WI38 (cell line): Measurements from ENCODE around the gene RBMS3.

Experiments used
- H3K4me3 ChIP-seq: 2 replicates; pipeline ENCODE4 v1.5.1; 2011; ENCODE audit warnings: low read depth, mild to moderate bottlenecking, control low read depth, low read length
- TF ChIP-seq, protein P1 (sequence below): IDR thresholded peaks from 2 replicates; pipeline ENCODE4 v1.5.1; 2012; ENCODE audit warnings: low read depth, mild to moderate bottlenecking, control low read depth, low read length

Gene RBMS3

DNA sequence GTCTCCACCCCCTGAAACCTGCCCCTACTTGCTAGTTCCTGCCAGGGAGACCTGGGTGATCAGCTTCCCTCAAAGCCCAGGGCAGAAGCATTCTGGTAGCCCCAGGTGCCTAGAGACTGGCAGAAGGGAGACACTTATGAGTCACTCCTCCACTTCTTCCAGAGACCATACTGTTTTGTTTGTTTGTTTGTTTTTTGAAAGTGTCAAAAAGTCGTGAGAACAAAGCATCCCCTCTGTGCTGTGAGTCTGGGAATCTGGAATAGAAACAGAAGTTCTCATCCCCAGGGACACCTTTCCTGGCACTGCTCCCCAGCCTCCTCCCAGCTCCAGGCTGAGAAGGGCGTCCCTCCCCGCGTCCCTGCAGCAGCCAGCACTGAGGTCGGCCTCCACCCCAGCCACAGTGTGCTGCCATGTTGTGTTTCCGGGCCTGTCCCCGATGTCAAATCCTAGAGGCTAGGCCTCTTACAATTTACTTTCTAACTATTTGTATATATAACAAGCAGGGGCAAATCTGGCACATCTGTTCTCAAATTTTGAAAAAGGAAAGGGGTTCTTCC lies 573.0 kb downstream of the RBMS3 start:
- TF ChIP-seq, protein P1, sequence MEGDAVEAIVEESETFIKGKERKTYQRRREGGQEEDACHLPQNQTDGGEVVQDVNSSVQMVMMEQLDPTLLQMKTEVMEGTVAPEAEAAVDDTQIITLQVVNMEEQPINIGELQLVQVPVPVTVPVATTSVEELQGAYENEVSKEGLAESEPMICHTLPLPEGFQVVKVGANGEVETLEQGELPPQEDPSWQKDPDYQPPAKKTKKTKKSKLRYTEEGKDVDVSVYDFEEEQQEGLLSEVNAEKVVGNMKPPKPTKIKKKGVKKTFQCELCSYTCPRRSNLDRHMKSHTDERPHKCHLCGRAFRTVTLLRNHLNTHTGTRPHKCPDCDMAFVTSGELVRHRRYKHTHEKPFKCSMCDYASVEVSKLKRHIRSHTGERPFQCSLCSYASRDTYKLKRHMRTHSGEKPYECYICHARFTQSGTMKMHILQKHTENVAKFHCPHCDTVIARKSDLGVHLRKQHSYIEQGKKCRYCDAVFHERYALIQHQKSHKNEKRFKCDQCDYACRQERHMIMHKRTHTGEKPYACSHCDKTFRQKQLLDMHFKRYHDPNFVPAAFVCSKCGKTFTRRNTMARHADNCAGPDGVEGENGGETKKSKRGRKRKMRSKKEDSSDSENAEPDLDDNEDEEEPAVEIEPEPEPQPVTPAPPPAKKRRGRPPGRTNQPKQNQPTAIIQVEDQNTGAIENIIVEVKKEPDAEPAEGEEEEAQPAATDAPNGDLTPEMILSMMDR = no peak
- no peak overlapping the region for H3K4me3 ChIP-seq

DNA sequence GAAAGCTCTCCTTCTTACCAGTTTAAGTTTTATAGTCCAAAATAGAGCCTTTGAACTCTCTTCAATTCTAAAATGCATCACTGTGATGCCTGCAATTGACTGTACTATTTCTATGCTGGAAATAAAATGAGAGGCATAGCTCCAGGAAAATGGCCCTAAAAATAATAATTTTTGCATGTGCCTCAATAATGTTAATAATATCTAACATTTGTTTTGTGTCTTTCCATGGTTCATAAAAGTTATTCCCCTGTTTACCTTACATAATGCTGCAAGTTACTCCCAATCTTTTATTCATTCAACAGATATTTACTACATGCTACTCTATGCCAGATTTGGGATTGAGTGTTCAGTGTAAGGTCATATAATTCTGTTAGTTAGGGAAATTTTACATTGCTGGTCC lies 574.0 kb downstream of the RBMS3 start:
- no peak overlapping the region for H3K4me3 ChIP-seq
- TF ChIP-seq, protein P1 = no peak

DNA sequence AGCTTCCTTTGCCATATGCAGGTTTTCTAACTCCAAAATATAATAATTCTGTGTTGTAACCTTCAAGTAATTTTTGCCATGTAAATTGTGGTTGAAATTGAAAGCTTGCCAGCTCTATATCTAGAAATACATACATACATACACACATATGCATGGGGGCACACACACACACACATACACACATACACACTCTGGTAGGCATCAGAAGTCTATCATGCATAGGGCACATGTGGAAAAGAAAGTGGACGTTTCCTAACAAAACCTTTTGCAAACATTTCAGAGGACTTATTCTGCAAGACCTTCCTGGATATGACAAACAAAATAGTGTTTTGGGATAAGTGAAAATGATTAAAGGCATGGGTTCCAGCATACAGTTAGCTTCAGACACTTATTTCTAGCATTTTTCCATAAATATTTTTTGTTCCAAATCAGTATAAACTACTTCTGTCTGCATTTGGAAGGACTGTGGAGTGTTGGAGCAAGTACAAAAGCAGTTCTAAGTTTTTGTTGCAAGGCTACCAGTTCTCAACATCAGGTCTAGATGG lies 578.9 kb downstream of the RBMS3 start:
- no peak overlapping the region for H3K4me3 ChIP-seq
- TF ChIP-seq, protein P1 = no peak

DNA sequence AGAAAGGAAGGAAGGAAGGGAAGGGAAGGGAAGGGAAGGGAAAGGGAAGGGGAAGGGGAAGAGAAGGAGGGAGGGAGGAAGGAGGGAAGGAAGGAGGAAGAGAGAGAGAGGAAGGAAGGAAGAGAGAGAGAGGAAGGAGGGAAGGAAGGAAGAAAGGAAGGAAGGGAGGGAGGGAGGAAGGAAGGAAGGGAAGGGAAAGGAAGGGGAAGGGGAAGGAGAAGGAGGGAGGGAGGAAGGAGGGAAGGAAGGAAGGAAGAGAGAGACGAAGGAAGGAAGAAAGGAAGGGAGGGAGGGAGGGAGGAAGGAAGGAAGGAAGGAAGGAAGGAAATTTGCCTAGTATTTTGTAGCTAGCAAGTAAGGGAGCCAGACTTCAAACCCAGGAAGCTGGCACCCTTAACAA lies 583.9 kb downstream of the RBMS3 start:
- H3K4me3 ChIP-seq = no peak overlapping the region
- TF ChIP-seq, protein P1 = no peak

DNA sequence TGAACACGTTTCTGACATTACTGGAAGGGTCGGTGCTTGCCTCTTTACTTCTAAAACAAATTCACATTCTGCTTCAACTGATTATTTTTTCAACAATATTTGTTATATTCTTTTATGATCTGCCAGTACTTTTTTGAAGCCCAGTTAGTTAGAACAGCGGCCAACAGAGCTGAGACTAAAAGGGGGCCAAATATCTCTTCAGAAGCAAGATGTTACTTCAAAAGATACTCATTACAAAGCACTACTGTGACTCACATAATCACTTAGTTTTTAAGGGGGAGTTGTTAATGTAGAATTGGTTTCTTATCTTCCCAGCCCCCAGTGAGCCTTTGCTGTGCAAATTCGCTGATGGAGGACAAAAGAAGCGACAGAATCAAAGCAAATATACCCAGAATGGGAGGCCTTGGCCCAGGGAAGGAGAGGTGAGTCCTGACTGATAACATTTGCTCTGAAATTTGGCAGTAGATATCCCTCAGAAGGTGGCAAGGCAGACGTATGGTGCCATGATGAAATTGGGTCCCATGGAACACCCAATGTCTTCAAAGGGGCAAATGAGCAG lies 587.8 kb downstream of the RBMS3 start:
- no peak overlapping the region for H3K4me3 ChIP-seq
- TF ChIP-seq, protein P1 = no peak

DNA sequence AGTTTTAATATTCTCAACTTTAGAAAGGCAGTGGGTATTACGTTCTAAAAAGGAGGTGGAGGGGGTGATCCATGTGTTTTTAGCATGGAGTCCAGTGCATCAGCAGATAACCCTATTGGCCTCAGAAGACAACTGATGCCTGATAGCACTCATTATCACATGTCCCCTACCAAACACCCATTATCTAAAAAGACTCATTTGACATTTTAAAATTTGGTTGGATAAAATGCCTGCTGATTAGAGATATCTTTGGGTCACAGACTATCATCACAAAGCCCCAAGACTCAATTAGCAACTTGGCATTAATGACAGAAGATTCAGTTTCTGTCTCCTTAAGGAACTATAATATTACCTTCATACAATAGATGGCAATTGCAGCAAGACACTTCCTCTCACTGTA lies 589.3 kb downstream of the RBMS3 start:
- TF ChIP-seq, protein P1 = no peak
- H3K4me3 ChIP-seq = no peak overlapping the region

DNA sequence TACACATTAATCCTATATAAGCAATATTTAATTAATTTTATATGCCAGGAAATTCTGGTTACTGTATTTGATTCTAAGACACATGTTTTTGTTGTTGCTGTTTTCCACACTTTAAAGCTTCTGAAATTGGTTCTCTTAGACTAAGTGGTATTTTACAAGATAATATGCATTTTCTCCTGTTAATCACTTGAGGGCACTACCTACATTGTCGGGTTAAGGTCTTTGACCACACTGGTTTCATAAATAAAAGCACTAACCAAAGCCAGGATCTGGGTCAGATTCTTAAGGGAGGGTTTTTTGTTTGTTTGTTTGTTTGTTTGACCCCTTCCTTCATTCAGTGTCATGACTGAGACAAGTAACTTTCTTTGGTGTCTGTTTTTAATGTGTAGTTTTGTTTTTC lies 590.2 kb downstream of the RBMS3 start:
- no peak overlapping the region for H3K4me3 ChIP-seq
- TF ChIP-seq, protein P1 = no peak
